ENCODE data around the gene TRAP1. TPM values are rescaled to one million over a fixed set of nuclear protein-coding genes. Genes with fewer than 3 reads are reported as not detected.

TRAP1 gene
- 106 and 123 TPM in 2 replicates for total RNA-seq (2014; rRNA removed; shearing (Covaris generic))

GRCh38 chr16:3717235-3718018 lies at the start of gene TRAP1:
Gene TRAP1, minus strand, starts transcription at chr16:3717524. Its CDS starts 16 bp downstream, at chr16:3717508.
- peak; percentile 57 for DNase-seq (ENCODE audit: low spot score)

- DNase-seq (ENCODE audit: low spot score): no peak
Measured at GRCh38 chr16:3766177-3766576, 48.9 kb upstream of the TRAP1 start.

GRCh38 chr16:3764409-3764808 lies 47.1 kb upstream of the TRAP1 start:
- no peak for DNase-seq (ENCODE audit: low spot score)

GRCh38 chr16:3762107-3762750 lies 44.9 kb upstream of the TRAP1 start:
- no peak for DNase-seq (ENCODE audit: low spot score)

GRCh38 chr16:3761375-3762106 lies 44.2 kb upstream of the TRAP1 start:
- DNase-seq (ENCODE audit: low spot score): no peak

- no peak for DNase-seq (ENCODE audit: low spot score)
Measured at GRCh38 chr16:3760518-3760917, 43.2 kb upstream of the TRAP1 start.

- no peak for DNase-seq (ENCODE audit: low spot score)
Measured at GRCh38 chr16:3759736-3760135, 42.4 kb upstream of the TRAP1 start.

GRCh38 chr16:3756113-3756512 lies 38.8 kb upstream of the TRAP1 start:
- no peak for DNase-seq (ENCODE audit: low spot score)

GRCh38 chr16:3755249-3755648 lies 37.9 kb upstream of the TRAP1 start:
- no peak for DNase-seq (ENCODE audit: low spot score)

- no peak for DNase-seq (ENCODE audit: low spot score)
Measured at GRCh38 chr16:3754772-3755171, 37.4 kb upstream of the TRAP1 start.

- DNase-seq (ENCODE audit: low spot score): peak; percentile 26
Measured at GRCh38 chr16:3754081-3754703, 36.9 kb upstream of the TRAP1 start.

- no peak for DNase-seq (ENCODE audit: low spot score)
Measured at GRCh38 chr16:3752984-3753383, 35.7 kb upstream of the TRAP1 start.

GRCh38 chr16:3751878-3752277 lies 34.6 kb upstream of the TRAP1 start:
- DNase-seq (ENCODE audit: low spot score): no peak

- DNase-seq (ENCODE audit: low spot score): no peak
Measured at GRCh38 chr16:3748307-3748706, 31.0 kb upstream of the TRAP1 start.

- DNase-seq (ENCODE audit: low spot score): peak; percentile 47
Measured at GRCh38 chr16:3745751-3746355, 28.5 kb upstream of the TRAP1 start.

GRCh38 chr16:3744018-3744417 lies 26.7 kb upstream of the TRAP1 start:
- no peak for DNase-seq (ENCODE audit: low spot score)

- DNase-seq (ENCODE audit: low spot score): no peak
Measured at GRCh38 chr16:3740934-3741333, 23.6 kb upstream of the TRAP1 start.

GRCh38 chr16:3740186-3740585 lies 22.9 kb upstream of the TRAP1 start:
- DNase-seq (ENCODE audit: low spot score): no peak

GRCh38 chr16:3739636-3740035 lies 22.3 kb upstream of the TRAP1 start:
- DNase-seq (ENCODE audit: low spot score): no peak

GRCh38 chr16:3738541-3738940 lies 21.2 kb upstream of the TRAP1 start:
- no peak for DNase-seq (ENCODE audit: low spot score)

- DNase-seq (ENCODE audit: low spot score): no peak
Measured at GRCh38 chr16:3738128-3738527, 20.8 kb upstream of the TRAP1 start.

GRCh38 chr16:3737181-3737580 lies 19.9 kb upstream of the TRAP1 start:
- DNase-seq (ENCODE audit: low spot score): no peak
